Liver (tissue), 9 donors: ENCODE measurements around the gene TBC1D3B. TPM values are rescaled to one million over a fixed set of nuclear protein-coding genes. Genes with fewer than 3 reads are reported as not detected.

ENCODE experiments used
- DNase-seq: peaks from one replicate; pipeline ENCODE4 v3.0.0-alpha.2; 2017; ENCODE audit warnings: low spot score
- H3K27ac ChIP-seq, 2 donors: one replicate each; pipeline ENCODE4 v1.7.0; 2013; ENCODE audit warnings: inconsistent platforms in 2 of 2, low read length in 2 of 2, control low read depth in 1 of 2, low read depth in 1 of 2, mild to moderate bottlenecking in 1 of 2
- H3K27me3 ChIP-seq, 4 donors: one replicate each; pipeline versions ENCODE4 v1.6.1 to v1.7.0; 2013; ENCODE audit warnings: low read length in 3 of 4, inconsistent platforms in 1 of 4, mild to moderate bottlenecking in 1 of 4, moderate library complexity in 1 of 4; ENCODE audit not compliant: control insufficient read depth in 4 of 4, insufficient read depth in 4 of 4
- H3K36me3 ChIP-seq, 4 donors: one replicate each; pipeline versions ENCODE4 v1.6.1 to v1.7.0; 2013; ENCODE audit warnings: low read length in 3 of 4, mild to moderate bottlenecking in 3 of 4, low read depth in 1 of 4, moderate library complexity in 1 of 4; ENCODE audit not compliant: control insufficient read depth in 4 of 4, insufficient read depth in 3 of 4
- H3K4me1 ChIP-seq, 4 donors: one replicate each; pipeline versions ENCODE4 v1.6.1 to v1.7.0; 2013; ENCODE audit warnings: low read length in 3 of 4, mild to moderate bottlenecking in 3 of 4, moderate library complexity in 1 of 4; ENCODE audit not compliant: control insufficient read depth in 4 of 4, insufficient read depth in 4 of 4
- H3K4me3 ChIP-seq, 3 donors: one replicate each; pipeline versions ENCODE4 v1.6.1 to v1.7.0; 2013; ENCODE audit warnings: low read length in 3 of 3, control low read depth in 1 of 3, low read depth in 1 of 3, mild to moderate bottlenecking in 1 of 3
- H3K9ac ChIP-seq, 2 donors: one replicate each; pipeline ENCODE4 v1.7.0; 2013; ENCODE audit warnings: low read length in 2 of 2, mild to moderate bottlenecking in 2 of 2, moderate library complexity in 2 of 2, control low read depth in 1 of 2, low read depth in 1 of 2
- H3K9me3 ChIP-seq, 4 donors: one replicate each; pipeline versions ENCODE4 v1.6.1 to v1.7.0; 2013; ENCODE audit warnings: low read length in 3 of 4; ENCODE audit not compliant: control insufficient read depth in 4 of 4
- EGR1 ChIP-seq, 2 donors: IDR thresholded peaks; 2 replicates each; pipeline ENCODE4 v1.6.1; 2016 to 2018; ENCODE audit warnings: antibody characterized with exemption in 2 of 2, low read depth in 2 of 2
- FOXA1 ChIP-seq: IDR thresholded peaks from 2 replicates; pipeline ENCODE4 v1.6.1; 2016; ENCODE audit warnings: antibody characterized with exemption
- FOXA2 ChIP-seq: IDR thresholded peaks from 2 replicates; pipeline ENCODE4 v1.6.1; 2016; ENCODE audit warnings: antibody characterized with exemption
- GABPA ChIP-seq, 2 donors: IDR thresholded peaks in 1 of 2; conservative IDR thresholded peaks in 1 of 2; 2 replicates each; pipeline ENCODE4 v1.6.1; 2016; ENCODE audit warnings: antibody characterized with exemption in 2 of 2, mild to moderate bottlenecking in 1 of 2, moderate library complexity in 1 of 2
- HNF4A ChIP-seq, 2 donors: conservative IDR thresholded peaks; 2 replicates each; pipeline ENCODE4 v1.6.1; 2016; ENCODE audit warnings: antibody characterized with exemption in 2 of 2, mild to moderate bottlenecking in 2 of 2
- HNF4G ChIP-seq: IDR thresholded peaks from 2 replicates; pipeline ENCODE4 v1.6.1; 2016; ENCODE audit warnings: antibody characterized with exemption
- JUND ChIP-seq, 2 donors: IDR thresholded peaks; 2 replicates each; pipeline ENCODE4 v1.6.1; 2016; ENCODE audit warnings: antibody characterized with exemption in 2 of 2
- NR2F2 ChIP-seq: IDR thresholded peaks from 2 replicates; pipeline ENCODE4 v1.6.1; 2016; ENCODE audit warnings: antibody characterized with exemption
- RAD21 ChIP-seq, 2 donors: IDR thresholded peaks; 2 replicates each; pipeline ENCODE4 v1.6.1; 2016; ENCODE audit warnings: antibody characterized with exemption in 2 of 2, mild to moderate bottlenecking in 2 of 2
- RXRA ChIP-seq, 2 donors: IDR thresholded peaks; 2 replicates each; pipeline ENCODE4 v1.6.1; 2017 to 2018; ENCODE audit warnings: antibody characterized with exemption in 2 of 2, mild to moderate bottlenecking in 1 of 2
- SP1 ChIP-seq: IDR thresholded peaks from 2 replicates; pipeline ENCODE4 v1.6.1; 2018; ENCODE audit warnings: antibody characterized with exemption, mild to moderate bottlenecking
- TAF1 ChIP-seq: conservative IDR thresholded peaks from 2 replicates; pipeline ENCODE4 v1.6.1; 2016; ENCODE audit warnings: antibody characterized with exemption, mild to moderate bottlenecking
- YY1 ChIP-seq: IDR thresholded peaks from 2 replicates; pipeline ENCODE4 v1.6.1; 2016; ENCODE audit warnings: antibody characterized with exemption, mild to moderate bottlenecking
- WGBS: extraction: QIAGEN DNeasy Blood & Tissue Kit; methylation state at CpG from one replicate; pipeline ENCODE4 v1.1.7; 2013; 5-methylcytosine and 5-hydroxymethylcytosine counted together
- polyA plus RNA-seq, 2 donors: library from polyadenylated mRNA; stranded (reverse) in 1 of 2; unstranded in 1 of 2; fragments of 200-250 nt in 1 of 2; fragments of >200 nt in 1 of 2; fragmentation: Nextera tagmentation in 1 of 2; extraction: Ambion mirVana in 1 of 2; gene quantifications; one replicate each; pipeline versions ENCODE4 v1.2.1 to v1.2.3, GENCODE V29; 2013 to 2015
- total RNA-seq, 2 donors: library from RNA; depleted of rRNA; stranded (reverse); fragments of >200 nt; gene quantifications; one replicate each; pipeline ENCODE4 v1.2.3, GENCODE V29; 2014
- TF ChIP-seq, protein P1 (sequence below): fragments of 150-350 bp; IDR thresholded peaks from 2 replicates; pipeline ENCODE4 v1.5.1; 2017; ENCODE audit warnings: improper control_type of control experiment, low read depth, low read length; ENCODE audit not compliant: missing input control
- TF ChIP-seq, protein P2 (sequence below): IDR thresholded peaks from 2 replicates; pipeline ENCODE4 v1.6.1; 2016; ENCODE audit warnings: antibody characterized with exemption
- TF ChIP-seq, protein P3 (sequence below): IDR thresholded peaks from 2 replicates; pipeline ENCODE4 v1.6.1; 2016; ENCODE audit warnings: antibody characterized with exemption
- TF ChIP-seq, protein P4 (sequence below): IDR thresholded peaks from 2 replicates; pipeline ENCODE4 v1.6.1; 2016; ENCODE audit warnings: antibody characterized with exemption
- TF ChIP-seq, protein P5 (sequence below): IDR thresholded peaks from 2 replicates; pipeline ENCODE4 v1.6.1; 2016; ENCODE audit warnings: antibody characterized with exemption, mild to moderate bottlenecking
- donor health status: healthy.
- donor health status: healthy.
- donor health status: healthy.
- donor health status: healthy.
- donor health status: healthy.

TBC1D3B gene
- total and polyA plus RNA-seq, 4 donors: 0.42 to 1.8 (median 0.61) TPM

DNA sequence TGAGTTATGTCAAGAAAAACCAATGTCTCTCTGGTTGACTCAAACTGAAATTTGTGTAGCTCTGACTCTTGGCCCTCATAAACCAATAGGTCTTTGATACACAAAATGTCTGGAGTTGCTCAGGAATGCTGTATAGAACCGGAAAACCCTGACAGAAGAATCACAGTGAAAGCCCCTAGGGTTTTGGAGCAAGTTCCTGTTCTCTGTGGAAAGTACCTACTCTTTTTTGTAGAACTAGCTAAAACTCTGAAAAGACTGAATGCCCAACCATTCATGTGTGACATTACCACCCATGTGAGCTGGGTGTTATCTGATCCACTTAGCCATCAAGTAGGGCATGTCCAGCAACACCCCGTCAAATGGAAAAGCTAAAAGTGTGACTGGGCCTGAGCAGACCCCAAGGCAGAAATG lies 44.0 kb downstream of the TBC1D3B start:
- Histone ChIP-seq H3K9me3 (peaks cover 0 to 2% (median under 1%) of the 10 kb centered on the region in 4 donors), H3K4me1 (no peaks in the 10 kb centered on the region), H3K27ac (no peak overlapping the region), H3K9ac (no peak overlapping the region), H3K27me3 (no peaks in the 10 kb centered on the region), H3K4me3 (no peak overlapping the region), H3K36me3 (no peaks in the 10 kb centered on the region)
- no peak for DNase-seq
- WGBS: 92% methylated on average over 2 of the region's 2 CpGs
- TF ChIP-seq, protein P1, sequence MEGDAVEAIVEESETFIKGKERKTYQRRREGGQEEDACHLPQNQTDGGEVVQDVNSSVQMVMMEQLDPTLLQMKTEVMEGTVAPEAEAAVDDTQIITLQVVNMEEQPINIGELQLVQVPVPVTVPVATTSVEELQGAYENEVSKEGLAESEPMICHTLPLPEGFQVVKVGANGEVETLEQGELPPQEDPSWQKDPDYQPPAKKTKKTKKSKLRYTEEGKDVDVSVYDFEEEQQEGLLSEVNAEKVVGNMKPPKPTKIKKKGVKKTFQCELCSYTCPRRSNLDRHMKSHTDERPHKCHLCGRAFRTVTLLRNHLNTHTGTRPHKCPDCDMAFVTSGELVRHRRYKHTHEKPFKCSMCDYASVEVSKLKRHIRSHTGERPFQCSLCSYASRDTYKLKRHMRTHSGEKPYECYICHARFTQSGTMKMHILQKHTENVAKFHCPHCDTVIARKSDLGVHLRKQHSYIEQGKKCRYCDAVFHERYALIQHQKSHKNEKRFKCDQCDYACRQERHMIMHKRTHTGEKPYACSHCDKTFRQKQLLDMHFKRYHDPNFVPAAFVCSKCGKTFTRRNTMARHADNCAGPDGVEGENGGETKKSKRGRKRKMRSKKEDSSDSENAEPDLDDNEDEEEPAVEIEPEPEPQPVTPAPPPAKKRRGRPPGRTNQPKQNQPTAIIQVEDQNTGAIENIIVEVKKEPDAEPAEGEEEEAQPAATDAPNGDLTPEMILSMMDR: no peak
- TF ChIP-seq FOXA2 (no peak), HNF4A (conservative IDR thresholded peaks at IDR 0.05) (no peak), TAF1 (no peak), YY1 (no peak), EGR1 (IDR thresholded peaks at IDR 0.05; ENCODE audit: low read depth in 2 of 2) (no peak), RXRA (IDR thresholded peaks at IDR 0.05) (no peak), NR2F2 (no peak), SP1 (no peak), FOXA1 (no peak), HNF4G (no peak), JUND (IDR thresholded peaks at IDR 0.05) (no peak), RAD21 (IDR thresholded peaks at IDR 0.05) (no peak), GABPA (IDR thresholded peaks at IDR 0.05 in 1 of 2, conservative IDR thresholded peaks at IDR 0.05 in 1 of 2) (no peak)
- TF ChIP-seq, protein P2, sequence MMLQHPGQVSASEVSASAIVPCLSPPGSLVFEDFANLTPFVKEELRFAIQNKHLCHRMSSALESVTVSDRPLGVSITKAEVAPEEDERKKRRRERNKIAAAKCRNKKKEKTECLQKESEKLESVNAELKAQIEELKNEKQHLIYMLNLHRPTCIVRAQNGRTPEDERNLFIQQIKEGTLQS: no peak
- TF ChIP-seq, protein P3, sequence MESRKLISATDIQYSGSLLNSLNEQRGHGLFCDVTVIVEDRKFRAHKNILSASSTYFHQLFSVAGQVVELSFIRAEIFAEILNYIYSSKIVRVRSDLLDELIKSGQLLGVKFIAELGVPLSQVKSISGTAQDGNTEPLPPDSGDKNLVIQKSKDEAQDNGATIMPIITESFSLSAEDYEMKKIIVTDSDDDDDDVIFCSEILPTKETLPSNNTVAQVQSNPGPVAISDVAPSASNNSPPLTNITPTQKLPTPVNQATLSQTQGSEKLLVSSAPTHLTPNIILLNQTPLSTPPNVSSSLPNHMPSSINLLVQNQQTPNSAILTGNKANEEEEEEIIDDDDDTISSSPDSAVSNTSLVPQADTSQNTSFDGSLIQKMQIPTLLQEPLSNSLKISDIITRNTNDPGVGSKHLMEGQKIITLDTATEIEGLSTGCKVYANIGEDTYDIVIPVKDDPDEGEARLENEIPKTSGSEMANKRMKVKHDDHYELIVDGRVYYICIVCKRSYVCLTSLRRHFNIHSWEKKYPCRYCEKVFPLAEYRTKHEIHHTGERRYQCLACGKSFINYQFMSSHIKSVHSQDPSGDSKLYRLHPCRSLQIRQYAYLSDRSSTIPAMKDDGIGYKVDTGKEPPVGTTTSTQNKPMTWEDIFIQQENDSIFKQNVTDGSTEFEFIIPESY: no peak
- TF ChIP-seq, protein P4, sequence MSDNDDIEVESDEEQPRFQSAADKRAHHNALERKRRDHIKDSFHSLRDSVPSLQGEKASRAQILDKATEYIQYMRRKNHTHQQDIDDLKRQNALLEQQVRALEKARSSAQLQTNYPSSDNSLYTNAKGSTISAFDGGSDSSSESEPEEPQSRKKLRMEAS: no peak

DNA sequence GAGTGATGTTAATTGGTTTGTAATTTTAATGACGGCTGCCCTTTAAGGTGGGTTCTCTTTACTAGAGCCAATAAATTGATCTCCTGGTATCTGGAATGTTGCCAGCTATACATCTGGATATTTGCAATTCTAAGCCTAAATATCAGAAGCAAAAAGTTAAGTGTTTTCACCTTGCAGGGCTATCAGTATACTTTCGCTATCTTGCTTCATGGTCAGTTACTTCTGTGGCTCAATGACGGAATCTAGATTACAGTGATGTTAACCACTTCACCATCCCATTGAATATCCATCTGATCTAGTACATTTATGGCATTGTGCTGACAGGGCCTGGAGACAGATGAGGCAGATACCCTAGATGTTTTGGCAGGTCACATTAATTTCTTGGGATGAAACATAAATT lies 44.5 kb downstream of the TBC1D3B start:
- no peak overlapping the region for H3K4me3 ChIP-seq
- no peak for DNase-seq
- no peak overlapping the region for H3K9ac ChIP-seq
- WGBS: 95% methylated on average over 3 of the region's 3 CpGs
- no peaks in the 10 kb centered on the region for H3K27me3 ChIP-seq
- no peaks in the 10 kb centered on the region for H3K4me1 ChIP-seq
- no peaks in the 10 kb centered on the region for H3K36me3 ChIP-seq
- TF ChIP-seq, protein P5, sequence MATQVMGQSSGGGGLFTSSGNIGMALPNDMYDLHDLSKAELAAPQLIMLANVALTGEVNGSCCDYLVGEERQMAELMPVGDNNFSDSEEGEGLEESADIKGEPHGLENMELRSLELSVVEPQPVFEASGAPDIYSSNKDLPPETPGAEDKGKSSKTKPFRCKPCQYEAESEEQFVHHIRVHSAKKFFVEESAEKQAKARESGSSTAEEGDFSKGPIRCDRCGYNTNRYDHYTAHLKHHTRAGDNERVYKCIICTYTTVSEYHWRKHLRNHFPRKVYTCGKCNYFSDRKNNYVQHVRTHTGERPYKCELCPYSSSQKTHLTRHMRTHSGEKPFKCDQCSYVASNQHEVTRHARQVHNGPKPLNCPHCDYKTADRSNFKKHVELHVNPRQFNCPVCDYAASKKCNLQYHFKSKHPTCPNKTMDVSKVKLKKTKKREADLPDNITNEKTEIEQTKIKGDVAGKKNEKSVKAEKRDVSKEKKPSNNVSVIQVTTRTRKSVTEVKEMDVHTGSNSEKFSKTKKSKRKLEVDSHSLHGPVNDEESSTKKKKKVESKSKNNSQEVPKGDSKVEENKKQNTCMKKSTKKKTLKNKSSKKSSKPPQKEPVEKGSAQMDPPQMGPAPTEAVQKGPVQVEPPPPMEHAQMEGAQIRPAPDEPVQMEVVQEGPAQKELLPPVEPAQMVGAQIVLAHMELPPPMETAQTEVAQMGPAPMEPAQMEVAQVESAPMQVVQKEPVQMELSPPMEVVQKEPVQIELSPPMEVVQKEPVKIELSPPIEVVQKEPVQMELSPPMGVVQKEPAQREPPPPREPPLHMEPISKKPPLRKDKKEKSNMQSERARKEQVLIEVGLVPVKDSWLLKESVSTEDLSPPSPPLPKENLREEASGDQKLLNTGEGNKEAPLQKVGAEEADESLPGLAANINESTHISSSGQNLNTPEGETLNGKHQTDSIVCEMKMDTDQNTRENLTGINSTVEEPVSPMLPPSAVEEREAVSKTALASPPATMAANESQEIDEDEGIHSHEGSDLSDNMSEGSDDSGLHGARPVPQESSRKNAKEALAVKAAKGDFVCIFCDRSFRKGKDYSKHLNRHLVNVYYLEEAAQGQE: no peak
- no peak for TF ChIP-seq TAF1
- TF ChIP-seq FOXA1: no peak
- TF ChIP-seq RAD21 (IDR thresholded peaks at IDR 0.05): no peak
- TF ChIP-seq, protein P3: no peak
- H3K27ac ChIP-seq: no peak overlapping the region
- peaks cover 0 to 7% (median 3%) of the 10 kb centered on the region in 4 donors for H3K9me3 ChIP-seq
